Adrenal gland (tissue), 5 donors: ENCODE data around the gene NRP2.

Source experiments
- CTCF ChIP-seq, 6 experiments: fragments of 450-650 bp in 4 of 6; fragments of 200-600 bp in 2 of 6; sonication (generic) in 1 of 6; IDR thresholded peaks; 1 replicate in 5 of 6; 2 replicates in 1 of 6; pipeline versions ENCODE4 v1.5.1 to v1.8.0; 2016 to 2021; ENCODE audit warnings: antibody characterized with exemption in 6 of 6, mild to moderate bottlenecking in 2 of 6, moderate library complexity in 1 of 6
- POLR2A ChIP-seq, 2 donors: fragments of 450-650 bp; IDR thresholded peaks; one replicate each; pipeline ENCODE4 v1.6.1; 2017; ENCODE audit warnings: antibody characterized with exemption in 2 of 2, mild to moderate bottlenecking in 2 of 2, moderate library complexity in 1 of 2
- donor health status: DM: no; HTN: no; CAD: no.

- no peak for TF ChIP-seq CTCF (IDR thresholded peaks at IDR 0.05)
- TF ChIP-seq POLR2A (IDR thresholded peaks at IDR 0.05), result no peak
These were observed 77.9 kb downstream of the NRP2 start for GRCh38 chr2:205760157-205760556.
